Endodermal cell (in vitro differentiated cells): ENCODE results near the gene MAP7. TPM values are rescaled to one million over a fixed set of nuclear protein-coding genes. Genes with fewer than 3 reads are reported as not detected.
A peak's percentile ranks its signal among the peaks of the same experiment; 100 is the strongest.

Experiments used
- DNase-seq: peaks from one replicate; pipeline ENCODE4 v3.0.0-alpha.2; 2017
- H3K27ac ChIP-seq: 2 replicates; pipeline ENCODE4 v1.5.1; 2013; ENCODE audit warnings: mild to moderate bottlenecking, low read depth, low read length, moderate library complexity
- H3K27me3 ChIP-seq: 2 replicates; pipeline ENCODE4 v1.6.1; 2013; ENCODE audit warnings: mild to moderate bottlenecking, low read length, moderate library complexity; ENCODE audit not compliant: insufficient read depth, control insufficient read depth, poor library complexity, severe bottlenecking
- H3K36me3 ChIP-seq: 2 replicates; pipeline ENCODE4 v1.7.0; 2013; ENCODE audit warnings: mild to moderate bottlenecking, low read length, moderate library complexity; ENCODE audit not compliant: control insufficient read depth, insufficient read depth
- H3K4me1 ChIP-seq: one replicate; pipeline ENCODE4 v1.7.0; 2013; ENCODE audit warnings: low read length; ENCODE audit not compliant: control insufficient read depth, insufficient read depth
- H3K4me3 ChIP-seq: 2 replicates; pipeline ENCODE4 v1.5.1; 2013; ENCODE audit warnings: mild to moderate bottlenecking, low read length, moderate library complexity
- H3K9ac ChIP-seq: 2 replicates; pipeline ENCODE4 v1.6.1; 2013; ENCODE audit warnings: mild to moderate bottlenecking, low read length, moderate library complexity; ENCODE audit not compliant: poor library complexity, severe bottlenecking; ENCODE audit errors: extremely low read depth
- H3K9me3 ChIP-seq: 2 replicates; pipeline ENCODE4 v1.6.1; 2013; ENCODE audit warnings: mild to moderate bottlenecking, low read length, moderate library complexity; ENCODE audit not compliant: control insufficient read depth
- H3K27ac Mint-ChIP-seq: 2 replicates; pipeline ENCODE4 v1.8.0; 2020; ENCODE audit warnings: mixed read lengths
- H3K27me3 Mint-ChIP-seq: 2 replicates; pipeline ENCODE4 v1.8.0; 2021; ENCODE audit warnings: mild to moderate bottlenecking, mixed read lengths; ENCODE audit not compliant: insufficient read depth
- H3K36me3 Mint-ChIP-seq: 2 replicates; pipeline ENCODE4 v1.8.0; 2020; ENCODE audit warnings: low read depth, mixed read lengths
- H3K4me1 Mint-ChIP-seq: 2 replicates; pipeline ENCODE4 v1.8.0; 2020; ENCODE audit warnings: mixed read lengths
- H3K4me3 Mint-ChIP-seq: 2 replicates; pipeline ENCODE4 v1.8.0; 2020; ENCODE audit warnings: mild to moderate bottlenecking, moderate library complexity, mixed read lengths
- H3K9me3 Mint-ChIP-seq: 2 replicates; pipeline ENCODE4 v1.8.0; 2020; ENCODE audit warnings: mild to moderate bottlenecking, mixed read lengths
- WGBS, 2 experiments: methylation state at CpG; one replicate each; pipeline versions ENCODE4 v1.1.5 to v1.1.7; 2013; ENCODE audit warnings: missing lambda C conversion rate in 2 of 2, mixed read lengths in 1 of 2; ENCODE audit not compliant: insufficient coverage in 1 of 2, insufficient read length in 1 of 2; 5-methylcytosine and 5-hydroxymethylcytosine counted together
- total RNA-seq, 2 donors: library from RNA; stranded (reverse); fragmentation: NEBNext Ultra II Directional in 1 of 2; extraction: Animal tissue kit (Norgen Biotek cat#: 25700) in 1 of 2; gene quantifications; 2 replicates in 1 of 2; 3 replicates in 1 of 2; pipeline ENCODE4 v1.2.1, GENCODE V29; 2021
- TF ChIP-seq, protein P1 (sequence below): fragments of 200-600 bp; sonication (generic); conservative IDR thresholded peaks from 2 replicates; pipeline ENCODE4 v1.5.0; 2021; ENCODE audit warnings: antibody characterized with exemption, mild to moderate bottlenecking

Gene MAP7
- total RNA-seq, 2 donors from 2014 or later: 42.4 to 48.7 TPM

DNA sequence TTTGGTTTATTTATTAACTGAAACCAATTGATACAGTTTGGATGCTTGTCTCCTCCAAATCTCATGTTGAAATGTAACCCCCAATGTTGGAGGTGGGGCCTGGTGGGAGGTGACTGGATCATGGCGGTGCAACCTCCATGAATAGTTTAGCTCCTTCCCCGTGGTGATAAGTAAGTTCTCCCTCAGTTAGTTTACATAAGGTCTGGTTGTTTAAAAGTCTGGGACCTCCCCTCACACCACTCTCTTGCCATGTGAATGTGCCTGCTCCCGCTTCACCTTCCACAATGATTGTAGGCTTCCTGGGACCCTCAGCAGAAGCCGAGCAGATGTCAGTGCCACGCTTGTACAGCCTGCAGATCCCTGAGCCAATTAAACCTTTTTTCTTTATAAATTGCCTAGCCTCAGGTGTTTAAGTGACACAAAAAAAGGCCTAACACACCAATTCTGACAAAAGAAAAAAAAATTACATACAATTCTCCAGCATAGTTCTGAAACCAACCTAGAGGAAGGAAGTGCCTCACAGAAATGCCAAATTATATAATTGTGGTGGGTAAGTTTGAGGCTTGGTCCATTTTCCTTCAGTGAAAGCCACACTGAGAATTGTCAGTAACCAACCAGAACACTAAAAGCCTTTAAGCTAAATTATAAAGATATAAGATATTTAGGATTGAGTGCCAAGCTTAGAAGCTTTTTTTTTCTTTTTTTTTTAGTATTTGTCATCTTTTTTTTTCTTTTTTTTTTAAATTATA is 15.0 kb downstream of the MAP7 start:
- Mint-ChIP-seq H3K4me1 (peaks cover 41% of the 10 kb centered on the region), H3K27me3 (no peaks in the 10 kb centered on the region), H3K9me3 (no peaks in the 10 kb centered on the region), H3K27ac (peak overlapping the region; percentile 73), H3K4me3 (no peak overlapping the region), H3K36me3 (peaks cover 5% of the 10 kb centered on the region)
- peak; percentile 71 for DNase-seq
- WGBS, 2 experiments: 65 to 78% methylated on average over 3 to 5 of the region's 5 CpGs
- H3K27me3 ChIP-seq: no peaks in the 10 kb centered on the region
- peaks cover 8% of the 10 kb centered on the region for H3K4me1 ChIP-seq
- H3K9ac ChIP-seq: no peak overlapping the region
- no peak overlapping the region for H3K4me3 ChIP-seq
- TF ChIP-seq, protein P1, sequence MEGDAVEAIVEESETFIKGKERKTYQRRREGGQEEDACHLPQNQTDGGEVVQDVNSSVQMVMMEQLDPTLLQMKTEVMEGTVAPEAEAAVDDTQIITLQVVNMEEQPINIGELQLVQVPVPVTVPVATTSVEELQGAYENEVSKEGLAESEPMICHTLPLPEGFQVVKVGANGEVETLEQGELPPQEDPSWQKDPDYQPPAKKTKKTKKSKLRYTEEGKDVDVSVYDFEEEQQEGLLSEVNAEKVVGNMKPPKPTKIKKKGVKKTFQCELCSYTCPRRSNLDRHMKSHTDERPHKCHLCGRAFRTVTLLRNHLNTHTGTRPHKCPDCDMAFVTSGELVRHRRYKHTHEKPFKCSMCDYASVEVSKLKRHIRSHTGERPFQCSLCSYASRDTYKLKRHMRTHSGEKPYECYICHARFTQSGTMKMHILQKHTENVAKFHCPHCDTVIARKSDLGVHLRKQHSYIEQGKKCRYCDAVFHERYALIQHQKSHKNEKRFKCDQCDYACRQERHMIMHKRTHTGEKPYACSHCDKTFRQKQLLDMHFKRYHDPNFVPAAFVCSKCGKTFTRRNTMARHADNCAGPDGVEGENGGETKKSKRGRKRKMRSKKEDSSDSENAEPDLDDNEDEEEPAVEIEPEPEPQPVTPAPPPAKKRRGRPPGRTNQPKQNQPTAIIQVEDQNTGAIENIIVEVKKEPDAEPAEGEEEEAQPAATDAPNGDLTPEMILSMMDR: no peak
- H3K36me3 ChIP-seq: no peaks in the 10 kb centered on the region
- no peak overlapping the region for H3K27ac ChIP-seq
- no peaks in the 10 kb centered on the region for H3K9me3 ChIP-seq

DNA sequence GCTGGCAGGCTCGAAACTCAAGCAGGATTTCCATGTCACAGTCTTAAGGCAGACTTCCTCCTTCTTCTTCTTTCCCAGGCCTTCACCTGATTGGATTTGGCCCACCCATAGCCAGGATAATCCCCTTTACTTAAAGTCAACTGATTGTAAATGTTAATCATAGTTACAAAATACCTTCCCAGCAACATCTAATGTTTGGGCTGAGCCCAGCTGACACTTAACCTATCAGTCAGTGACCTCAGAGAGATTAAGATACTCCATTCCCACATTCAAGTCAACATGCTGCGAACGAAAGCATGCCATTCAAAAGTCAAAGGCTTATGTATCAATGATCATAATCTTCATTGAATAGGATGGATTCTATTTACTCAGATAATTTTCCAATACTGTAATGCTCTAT is 16.0 kb downstream of the MAP7 start:
- H3K9ac ChIP-seq: no peak overlapping the region
- H3K27ac ChIP-seq: no peak overlapping the region
- Mint-ChIP-seq H3K9me3 (no peaks in the 10 kb centered on the region), H3K4me3 (no peak overlapping the region), H3K27me3 (no peaks in the 10 kb centered on the region), H3K4me1 (peaks cover 35% of the 10 kb centered on the region), H3K27ac (peak overlapping the region; percentile 63), H3K36me3 (peaks cover 5% of the 10 kb centered on the region)
- H3K9me3 ChIP-seq: no peaks in the 10 kb centered on the region
- no peaks in the 10 kb centered on the region for H3K27me3 ChIP-seq
- H3K36me3 ChIP-seq: no peaks in the 10 kb centered on the region
- H3K4me3 ChIP-seq: no peak overlapping the region
- H3K4me1 ChIP-seq: peaks cover 8% of the 10 kb centered on the region
- 60 to 80% methylated on average over 1 to 3 of the region's 3 CpGs for WGBS, 2 experiments
- DNase-seq: peak; percentile 61
- TF ChIP-seq, protein P1: no peak

DNA sequence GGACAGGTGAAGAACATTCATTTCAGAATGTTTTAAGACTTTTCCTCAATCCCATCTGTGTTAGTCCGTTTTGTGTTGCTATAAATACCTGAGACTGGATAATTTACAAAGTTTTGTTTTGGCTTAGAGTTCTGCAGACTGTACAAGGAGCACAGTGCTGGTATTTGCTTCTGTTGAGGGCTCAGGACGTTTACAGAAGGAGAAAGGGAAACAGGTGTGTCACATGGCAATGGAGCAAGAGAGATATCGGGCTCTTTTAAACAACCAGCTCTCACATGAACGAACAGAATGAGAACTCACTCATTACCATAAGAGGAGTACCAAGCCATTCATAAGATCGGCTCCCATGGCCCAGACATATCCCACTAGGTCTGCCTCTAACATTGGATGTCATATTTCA is 16.7 kb downstream of the MAP7 start:
- Histone ChIP-seq H3K36me3 (no peaks in the 10 kb centered on the region), H3K4me3 (no peak overlapping the region), H3K27ac (no peak overlapping the region), H3K9ac (no peak overlapping the region), H3K9me3 (no peaks in the 10 kb centered on the region), H3K27me3 (no peaks in the 10 kb centered on the region), H3K4me1 (peaks cover 8% of the 10 kb centered on the region)
- TF ChIP-seq, protein P1: no peak
- no peak overlapping the region for H3K4me3 Mint-ChIP-seq
- H3K4me1 Mint-ChIP-seq: peaks cover 39% of the 10 kb centered on the region
- 82 to 86% methylated on average over 5 of the region's 5 CpGs for WGBS, 2 experiments
- H3K27me3 Mint-ChIP-seq: no peaks in the 10 kb centered on the region
- no peak overlapping the region for H3K27ac Mint-ChIP-seq
- H3K36me3 Mint-ChIP-seq: peaks cover 5% of the 10 kb centered on the region
- no peak for DNase-seq
- no peaks in the 10 kb centered on the region for H3K9me3 Mint-ChIP-seq
